Bronchial epithelial cell (primary cell): ENCODE measurements around the gene SMCHD1. TPM values are rescaled to one million over a fixed set of nuclear protein-coding genes. Genes with fewer than 3 reads are reported as not detected.

Source experiments
- DNase-seq: peaks from one replicate; pipeline ENCODE4 v3.0.0-alpha.2; 2010; ENCODE audit warnings: low read depth
- FAIRE-seq: peaks from 2 replicates; lab custom pipeline; 2011; peaks lifted over from hg19 to GRCh38; lab: Jason Lieb, UNC
- H3K27me3 ChIP-seq: 2 replicates; pipeline ENCODE4 v1.5.1; 2011; ENCODE audit warnings: low read length; ENCODE audit not compliant: control insufficient read depth, insufficient read depth
- H3K36me3 ChIP-seq: 2 replicates; pipeline ENCODE4 v1.5.1; 2011; ENCODE audit warnings: low read length; ENCODE audit not compliant: control insufficient read depth, insufficient read depth
- H3K4me3 ChIP-seq: 2 replicates; pipeline ENCODE4 v1.5.1; 2011; ENCODE audit warnings: mild to moderate bottlenecking, low read depth, low read length, control low read depth
- CTCF ChIP-seq: IDR thresholded peaks from 2 replicates; pipeline ENCODE4 v1.5.1; 2011; ENCODE audit warnings: mild to moderate bottlenecking, moderate library complexity, low read length, control low read depth, inconsistent platforms; ENCODE audit not compliant: insufficient read depth, severe bottlenecking
- total RNA-seq: library from RNA; depleted of rRNA; stranded (reverse); fragments of >200 nt; gene quantifications from 2 replicates; pipeline ENCODE4 v1.2.1, GENCODE V29; 2014

SMCHD1 gene
- total RNA-seq, 1 donor from 2014 or later: 45.3 TPM

DNA sequence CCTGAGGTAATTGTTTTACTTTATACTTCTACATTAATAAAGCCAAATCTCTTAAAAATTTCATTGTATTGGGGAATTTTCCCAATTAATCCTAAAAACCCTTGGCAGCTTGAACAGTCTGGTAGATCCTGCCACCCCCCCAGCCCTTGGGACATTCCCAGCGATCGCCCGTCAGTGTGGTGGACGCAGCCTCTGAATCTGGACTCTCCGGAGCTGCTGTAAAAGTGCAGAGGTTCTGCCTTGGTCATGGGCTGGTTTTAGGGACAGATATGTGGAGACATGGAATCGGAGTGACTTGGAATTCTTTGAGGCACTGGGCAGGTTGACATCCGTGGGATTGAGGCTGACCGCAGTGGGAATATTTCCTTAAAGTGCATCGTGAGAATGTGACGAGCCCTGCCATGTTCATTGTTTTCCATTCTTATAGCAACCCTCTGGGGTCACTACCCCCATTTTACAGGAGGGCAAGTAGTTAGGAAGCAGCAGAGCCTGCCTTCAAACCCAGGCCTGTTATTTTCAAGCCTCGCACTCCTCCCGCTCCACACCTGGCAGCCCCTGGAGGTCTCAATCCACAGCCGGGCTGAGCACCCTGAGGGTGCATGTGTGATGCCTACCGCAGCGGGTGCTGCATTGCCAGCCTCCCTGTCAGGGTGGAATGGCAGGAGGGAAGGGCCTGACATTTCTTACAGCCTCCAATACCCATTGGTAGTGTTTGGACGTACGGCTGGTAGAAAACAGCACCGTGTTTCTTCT, 197.8 kb downstream of the SMCHD1 start:
- Histone ChIP-seq H3K4me3 (no peak overlapping the region), H3K36me3 (no peaks in the 10 kb centered on the region), H3K27me3 (peaks cover 7% of the 10 kb centered on the region)
- DNase-seq (no peak), FAIRE-seq (no peak)
- TF ChIP-seq CTCF: no peak

DNA sequence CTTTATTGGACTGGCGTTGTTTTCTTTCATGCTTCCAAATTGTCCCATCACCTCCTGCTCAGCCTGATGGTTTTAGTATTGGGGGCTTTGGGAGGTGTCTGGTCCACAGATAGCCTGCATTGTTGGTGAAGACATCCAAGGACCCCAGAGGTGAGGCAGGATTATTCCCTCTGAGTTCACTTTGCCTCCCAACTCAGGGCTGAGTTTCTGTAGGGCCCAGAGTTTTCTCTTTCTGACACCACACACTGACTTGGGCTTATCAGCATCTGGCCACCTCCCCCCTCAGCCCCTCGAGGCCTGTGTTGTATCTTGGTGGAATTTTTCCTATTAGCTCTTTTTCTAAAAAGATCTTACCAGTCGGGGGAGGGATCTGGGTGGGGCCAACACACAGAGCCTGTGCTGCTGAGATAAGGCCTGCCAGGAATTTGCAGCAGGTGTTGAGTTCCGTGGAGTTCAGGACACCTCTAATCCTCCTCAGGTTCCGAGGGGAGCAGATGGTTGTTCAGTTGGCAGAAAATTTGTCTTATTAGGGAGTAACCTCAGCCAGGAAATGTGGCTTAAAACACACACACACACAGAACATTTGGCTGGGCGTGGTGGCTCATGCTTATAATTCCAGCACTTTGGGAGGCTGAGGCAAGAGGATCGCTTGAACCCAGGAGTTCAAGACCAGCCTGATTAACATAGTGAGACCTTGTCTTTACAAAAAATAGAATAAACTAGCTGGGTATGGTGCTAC, 198.6 kb downstream of the SMCHD1 start:
- Histone ChIP-seq H3K27me3 (peaks cover 2% of the 10 kb centered on the region), H3K4me3 (no peak overlapping the region), H3K36me3 (no peaks in the 10 kb centered on the region)
- no peak for DNase-seq
- no peak for FAIRE-seq
- TF ChIP-seq CTCF: no peak

Other genes with a start within 250 kb of the SMCHD1 start
- gene METTL4, start 84.2 kb upstream of the SMCHD1 start, total RNA-seq: 8.2 and 11.0 TPM in 2 replicates
- gene NDC80, start 84.2 kb upstream of the SMCHD1 start, total RNA-seq: 0.26 and 0.51 TPM in 2 replicates
- gene EMILIN2, start 191.3 kb downstream of the SMCHD1 start, total RNA-seq: 0.38 and 1.3 TPM in 2 replicates